HepG2 (cell line): ENCODE results near the gene ZNF621. TPM values are rescaled to one million over a fixed set of nuclear protein-coding genes. Genes with fewer than 3 reads are reported as not detected.

ENCODE experiments used
- ATAD3A ChIP-seq: sonication (generic); formaldehyde crosslinking; IDR thresholded peaks from 2 replicates; pipeline ENCODE4 v1.4.0; 2020; ENCODE audit warnings: missing genetic modification reagents
- GLI4 ChIP-seq: sonication (generic); formaldehyde crosslinking; IDR thresholded peaks from 2 replicates; pipeline ENCODE4 v1.5.1; 2020; ENCODE audit warnings: missing genetic modification reagents, mild to moderate bottlenecking, moderate library complexity, borderline replicate concordance
- WIZ ChIP-seq: sonication (generic); formaldehyde crosslinking; IDR thresholded peaks from 2 replicates; pipeline ENCODE4 v1.5.1; 2020; ENCODE audit warnings: mild to moderate bottlenecking, missing genetic modification reagents
- ZEB1 ChIP-seq: IDR thresholded peaks from 2 replicates; pipeline ENCODE4 v1.6.1; 2012; ENCODE audit warnings: mild to moderate bottlenecking, low read depth, inconsistent platforms; ENCODE audit not compliant: insufficient replicate concordance
- ZNF567 ChIP-seq: sonication (generic); formaldehyde crosslinking; IDR thresholded peaks from 2 replicates; pipeline ENCODE4 v1.8.1; 2023; ENCODE audit warnings: mild to moderate bottlenecking, missing genetic modification reagents, borderline replicate concordance
- ZNF589 ChIP-seq: sonication (generic); formaldehyde crosslinking; conservative IDR thresholded peaks from 2 replicates; pipeline ENCODE4 v1.8.0; 2022; ENCODE audit warnings: mild to moderate bottlenecking, moderate library complexity, missing genetic modification reagents
- ZSCAN20 ChIP-seq: sonication (generic); formaldehyde crosslinking; IDR thresholded peaks from 2 replicates; pipeline ENCODE4 v1.4.0; 2020; ENCODE audit warnings: missing genetic modification reagents, mild to moderate bottlenecking, borderline replicate concordance
- polyA plus RNA-seq, 8 experiments: library from polyadenylated mRNA; depleted of rRNA in 3 of 8; stranded (reverse) in 7 of 8; unstranded in 1 of 8; fragments of >200 nt; fragmentation: Illumina TruSeq in 4 of 8; extraction: Trizol in 4 of 8; gene quantifications; 2 replicates each; pipeline versions ENCODE4 v1.2.1 to v1.2.3, GENCODE V29; 2011 to 2016; ENCODE audit warnings: low read depth in 4 of 8, missing spikeins in 1 of 8, mixed read lengths in 1 of 8; ENCODE audit not compliant: insufficient read depth in 1 of 8
- total RNA-seq, 5 experiments: library from RNA; depleted of rRNA; stranded (reverse); fragments of >200 nt; fragmentation: Illumina TruSeq; extraction: Trizol; gene quantifications; 2 replicates each; pipeline ENCODE4 v1.2.3, GENCODE V29; 2016; ENCODE audit warnings: low read depth in 1 of 5
- TF ChIP-seq, protein P1 (sequence below): IDR thresholded peaks from 2 replicates; pipeline ENCODE4 v1.6.1; 2016; ENCODE audit warnings: missing genetic modification reagents, missing compliant biosample characterization
- TF ChIP-seq, protein P2 (sequence below): sonication (generic); formaldehyde crosslinking; IDR thresholded peaks from 2 replicates; pipeline ENCODE4 v1.4.0; 2020; ENCODE audit warnings: missing genetic modification reagents, borderline replicate concordance
- TF ChIP-seq, protein P3 (sequence below): sonication (generic); formaldehyde crosslinking; IDR thresholded peaks from 2 replicates; pipeline ENCODE4 v1.8.0; 2022; ENCODE audit warnings: missing genetic modification reagents, mild to moderate bottlenecking, borderline replicate concordance
- TF ChIP-seq, protein P4 (sequence below): sonication (generic); formaldehyde crosslinking; IDR thresholded peaks from 2 replicates; pipeline ENCODE4 v1.4.0; 2020; ENCODE audit warnings: missing genetic modification reagents, low read depth, mild to moderate bottlenecking, borderline replicate concordance
- TF ChIP-seq, protein P5 (sequence below): sonication (generic); formaldehyde crosslinking; conservative IDR thresholded peaks from 2 replicates; pipeline ENCODE4 v1.8.1; 2023; ENCODE audit warnings: missing genetic modification reagents

Gene ZNF621
- total and polyA plus RNA-seq, 2 of the 13 experiments (the other 11 are each of a cell fraction or from before 2014, with no cell fraction given) = 13.2 to 14.9 TPM

DNA sequence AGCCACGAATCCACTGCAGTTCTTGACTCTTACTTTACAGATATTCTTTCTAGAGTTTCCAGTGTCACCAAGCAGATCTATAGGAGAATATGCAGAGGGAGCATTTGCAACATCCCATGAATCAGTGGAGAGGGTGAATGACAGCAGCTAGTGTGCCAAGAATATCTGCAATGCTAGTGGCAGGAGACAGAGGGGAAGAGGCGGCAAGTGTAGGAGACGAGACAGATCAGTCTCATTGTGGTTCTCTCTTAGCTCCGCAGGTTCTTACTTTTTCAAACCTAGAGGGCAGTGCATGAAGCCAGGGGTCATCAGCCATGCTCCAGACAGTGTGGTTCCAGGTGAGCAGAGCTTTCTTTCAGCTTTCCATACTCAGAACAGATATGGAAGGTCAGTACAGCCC lies 47.1 kb upstream of the ZNF621 start (continued):
- TF ChIP-seq, protein P1, sequence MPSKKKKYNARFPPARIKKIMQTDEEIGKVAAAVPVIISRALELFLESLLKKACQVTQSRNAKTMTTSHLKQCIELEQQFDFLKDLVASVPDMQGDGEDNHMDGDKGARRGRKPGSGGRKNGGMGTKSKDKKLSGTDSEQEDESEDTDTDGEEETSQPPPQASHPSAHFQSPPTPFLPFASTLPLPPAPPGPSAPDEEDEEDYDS (CRISPR knock-in tag) = no peak
- TF ChIP-seq GLI4 (CRISPR knock-in tag) (0 out of 2 replicates have a peak, but pooled peaks have one; percentile 37), ATAD3A (no peak), WIZ (CRISPR knock-in tag) (no peak), ZNF567 (CRISPR knock-in tag) (no peak), ZEB1 (no peak), ZNF589 (CRISPR knock-in tag) (no peak), ZSCAN20 (CRISPR knock-in tag) (no peak)
- TF ChIP-seq, protein P2, sequence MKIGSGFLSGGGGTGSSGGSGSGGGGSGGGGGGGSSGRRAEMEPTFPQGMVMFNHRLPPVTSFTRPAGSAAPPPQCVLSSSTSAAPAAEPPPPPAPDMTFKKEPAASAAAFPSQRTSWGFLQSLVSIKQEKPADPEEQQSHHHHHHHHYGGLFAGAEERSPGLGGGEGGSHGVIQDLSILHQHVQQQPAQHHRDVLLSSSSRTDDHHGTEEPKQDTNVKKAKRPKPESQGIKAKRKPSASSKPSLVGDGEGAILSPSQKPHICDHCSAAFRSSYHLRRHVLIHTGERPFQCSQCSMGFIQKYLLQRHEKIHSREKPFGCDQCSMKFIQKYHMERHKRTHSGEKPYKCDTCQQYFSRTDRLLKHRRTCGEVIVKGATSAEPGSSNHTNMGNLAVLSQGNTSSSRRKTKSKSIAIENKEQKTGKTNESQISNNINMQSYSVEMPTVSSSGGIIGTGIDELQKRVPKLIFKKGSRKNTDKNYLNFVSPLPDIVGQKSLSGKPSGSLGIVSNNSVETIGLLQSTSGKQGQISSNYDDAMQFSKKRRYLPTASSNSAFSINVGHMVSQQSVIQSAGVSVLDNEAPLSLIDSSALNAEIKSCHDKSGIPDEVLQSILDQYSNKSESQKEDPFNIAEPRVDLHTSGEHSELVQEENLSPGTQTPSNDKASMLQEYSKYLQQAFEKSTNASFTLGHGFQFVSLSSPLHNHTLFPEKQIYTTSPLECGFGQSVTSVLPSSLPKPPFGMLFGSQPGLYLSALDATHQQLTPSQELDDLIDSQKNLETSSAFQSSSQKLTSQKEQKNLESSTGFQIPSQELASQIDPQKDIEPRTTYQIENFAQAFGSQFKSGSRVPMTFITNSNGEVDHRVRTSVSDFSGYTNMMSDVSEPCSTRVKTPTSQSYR = no peak
- TF ChIP-seq, protein P3, sequence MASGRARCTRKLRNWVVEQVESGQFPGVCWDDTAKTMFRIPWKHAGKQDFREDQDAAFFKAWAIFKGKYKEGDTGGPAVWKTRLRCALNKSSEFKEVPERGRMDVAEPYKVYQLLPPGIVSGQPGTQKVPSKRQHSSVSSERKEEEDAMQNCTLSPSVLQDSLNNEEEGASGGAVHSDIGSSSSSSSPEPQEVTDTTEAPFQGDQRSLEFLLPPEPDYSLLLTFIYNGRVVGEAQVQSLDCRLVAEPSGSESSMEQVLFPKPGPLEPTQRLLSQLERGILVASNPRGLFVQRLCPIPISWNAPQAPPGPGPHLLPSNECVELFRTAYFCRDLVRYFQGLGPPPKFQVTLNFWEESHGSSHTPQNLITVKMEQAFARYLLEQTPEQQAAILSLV (CRISPR knock-in tag) = no peak
- TF ChIP-seq, protein P4, sequence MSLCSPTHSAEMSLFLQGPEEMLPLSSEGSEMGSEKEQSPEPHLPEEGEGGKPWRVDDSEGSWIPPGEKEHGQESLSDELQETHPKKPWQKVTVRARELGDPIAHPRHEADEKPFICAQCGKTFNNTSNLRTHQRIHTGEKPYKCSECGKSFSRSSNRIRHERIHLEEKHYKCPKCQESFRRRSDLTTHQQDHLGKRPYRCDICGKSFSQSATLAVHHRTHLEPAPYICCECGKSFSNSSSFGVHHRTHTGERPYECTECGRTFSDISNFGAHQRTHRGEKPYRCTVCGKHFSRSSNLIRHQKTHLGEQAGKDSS = no peak
- TF ChIP-seq, protein P5, sequence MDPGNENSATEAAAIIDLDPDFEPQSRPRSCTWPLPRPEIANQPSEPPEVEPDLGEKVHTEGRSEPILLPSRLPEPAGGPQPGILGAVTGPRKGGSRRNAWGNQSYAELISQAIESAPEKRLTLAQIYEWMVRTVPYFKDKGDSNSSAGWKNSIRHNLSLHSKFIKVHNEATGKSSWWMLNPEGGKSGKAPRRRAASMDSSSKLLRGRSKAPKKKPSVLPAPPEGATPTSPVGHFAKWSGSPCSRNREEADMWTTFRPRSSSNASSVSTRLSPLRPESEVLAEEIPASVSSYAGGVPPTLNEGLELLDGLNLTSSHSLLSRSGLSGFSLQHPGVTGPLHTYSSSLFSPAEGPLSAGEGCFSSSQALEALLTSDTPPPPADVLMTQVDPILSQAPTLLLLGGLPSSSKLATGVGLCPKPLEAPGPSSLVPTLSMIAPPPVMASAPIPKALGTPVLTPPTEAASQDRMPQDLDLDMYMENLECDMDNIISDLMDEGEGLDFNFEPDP (CRISPR knock-in tag) = 0 out of 2 replicates have a peak, but pooled peaks have one; percentile 6
